GM23338 (cell line): ENCODE data around the gene SLC16A12. TPM values are rescaled to one million over a fixed set of nuclear protein-coding genes. Genes with fewer than 3 reads are reported as not detected.
"Not testable (repeated sequence)": the region's sequence is repeated elsewhere in the genome, so short reads cannot be mapped to it uniquely, and the experiment has no call there.

ENCODE experiments used
- ATAC-seq: fragments of 200-7000 bp; cut with Tn5 transposase; 3 replicates; pipeline ENCODE4 v1.9.1; 2020
- DNase-seq: peaks from one replicate; pipeline ENCODE4 v3.0.0-alpha.2; 2015; ENCODE audit warnings: low spot score
- H2AFZ ChIP-seq: fragments of 200-600 bp; sonication (generic); 2 replicates; pipeline ENCODE4 v1.8.0; 2016; ENCODE audit warnings: antibody characterized with exemption, mild to moderate bottlenecking, moderate library complexity
- H3F3A ChIP-seq: fragments of 200-600 bp; sonication (generic); replicated peaks from 2 replicates; pipeline ENCODE4 v1.8.0; 2017; ENCODE audit warnings: antibody characterized with exemption, mixed run types, low read depth
- H3K27ac ChIP-seq: fragments of 200-600 bp; sonication (generic); 2 replicates; pipeline ENCODE4 v1.6.1; 2016; ENCODE audit warnings: low read depth
- H3K27me3 ChIP-seq: fragments of 200-600 bp; sonication (generic); 2 replicates; pipeline ENCODE4 v1.8.0; 2016; ENCODE audit warnings: mild to moderate bottlenecking, mixed run types, moderate library complexity; ENCODE audit not compliant: insufficient read depth
- H3K36me3 ChIP-seq: fragments of 200-600 bp; sonication (generic); 2 replicates; pipeline ENCODE4 v1.8.0; 2016; ENCODE audit warnings: mild to moderate bottlenecking; ENCODE audit not compliant: insufficient read depth
- H3K4me1 ChIP-seq: fragments of 200-600 bp; sonication (generic); 2 replicates; pipeline ENCODE4 v1.8.0; 2016; ENCODE audit warnings: mild to moderate bottlenecking, moderate library complexity; ENCODE audit not compliant: insufficient read depth
- H3K4me2 ChIP-seq: fragments of 200-600 bp; sonication (generic); 2 replicates; pipeline ENCODE4 v1.7.1; 2017; ENCODE audit warnings: mixed run types
- H3K4me3 ChIP-seq: fragments of 200-600 bp; sonication (generic); 2 replicates; pipeline ENCODE4 v1.6.1; 2016; ENCODE audit warnings: mixed run types
- H3K79me2 ChIP-seq: fragments of 200-600 bp; sonication (generic); replicated peaks from 2 replicates; pipeline ENCODE4 v1.8.0; 2017; ENCODE audit warnings: mild to moderate bottlenecking; ENCODE audit not compliant: insufficient read depth
- H3K9me2 ChIP-seq: fragments of 200-600 bp; sonication (generic); 2 replicates; pipeline ENCODE4 v1.8.0; 2017; ENCODE audit not compliant: insufficient read depth
- H4K20me1 ChIP-seq: fragments of 200-600 bp; sonication (generic); replicated peaks from 2 replicates; pipeline ENCODE4 v1.8.0; 2017; ENCODE audit warnings: mild to moderate bottlenecking; ENCODE audit not compliant: insufficient read depth
- H3K27ac Mint-ChIP-seq: 2 replicates; pipeline ENCODE4 v1.8.0; 2020; ENCODE audit warnings: inconsistent platforms, mild to moderate bottlenecking, moderate library complexity, mixed read lengths
- H3K27me3 Mint-ChIP-seq: 3 replicates; pipeline ENCODE4 v1.8.0; 2022; ENCODE audit warnings: low read depth, mild to moderate bottlenecking, moderate library complexity, mixed read lengths, inconsistent platforms; ENCODE audit not compliant: insufficient read depth, poor library complexity
- H3K36me3 Mint-ChIP-seq: 3 replicates; pipeline ENCODE4 v1.8.0; 2021; ENCODE audit warnings: low read depth, mild to moderate bottlenecking, inconsistent platforms, moderate library complexity, mixed read lengths
- H3K4me1 Mint-ChIP-seq: 3 replicates; pipeline ENCODE4 v1.8.0; 2020; ENCODE audit warnings: mild to moderate bottlenecking, inconsistent platforms, mixed read lengths
- H3K4me3 Mint-ChIP-seq: 3 replicates; pipeline ENCODE4 v1.8.0; 2021; ENCODE audit warnings: moderate library complexity, mild to moderate bottlenecking, inconsistent platforms, mixed read lengths
- H3K9me3 Mint-ChIP-seq: 3 replicates; pipeline ENCODE4 v1.8.0; 2020; ENCODE audit warnings: moderate library complexity, mild to moderate bottlenecking, inconsistent platforms, mixed read lengths
- CREB1 ChIP-seq: fragments of 250-450 bp; sonication (Bioruptor Pico); IDR thresholded peaks from 2 replicates; pipeline ENCODE4 v1.5.0; 2020; ENCODE audit warnings: low read depth, mild to moderate bottlenecking, moderate library complexity
- EZH2 ChIP-seq: fragments of 200-600 bp; sonication (generic); IDR thresholded peaks from one replicate; pipeline ENCODE4 v1.8.0; 2017; ENCODE audit warnings: antibody characterized with exemption, mild to moderate bottlenecking, low read depth; ENCODE audit not compliant: unreplicated experiment
- EZH2phosphoT487 ChIP-seq: fragments of 200-600 bp; sonication (generic); IDR thresholded peaks from one replicate; pipeline ENCODE4 v1.8.1; 2018; ENCODE audit warnings: antibody characterized with exemption; ENCODE audit not compliant: unreplicated experiment
- JUNB ChIP-seq: IDR thresholded peaks from one replicate; pipeline ENCODE4 v1.6.1; 2016; ENCODE audit warnings: antibody characterized with exemption; ENCODE audit not compliant: unreplicated experiment
- STAT1 ChIP-seq: IDR thresholded peaks from one replicate; pipeline ENCODE4 v1.6.1; 2016; ENCODE audit warnings: antibody characterized with exemption; ENCODE audit not compliant: unreplicated experiment
- ZNF114 ChIP-seq: fragments of 250-450 bp; sonication (Bioruptor Pico); IDR thresholded peaks from 2 replicates; pipeline ENCODE4 v1.5.0; 2020; ENCODE audit warnings: mild to moderate bottlenecking, moderate library complexity
- ZNF331 ChIP-seq: fragments of 250-450 bp; sonication (Bioruptor Pico); IDR thresholded peaks from 2 replicates; pipeline ENCODE4 v1.5.0; 2020; ENCODE audit warnings: low read depth, mild to moderate bottlenecking, moderate library complexity
- polyA plus RNA-seq: library from polyadenylated mRNA; unstranded; fragments of >200 nt; fragmentation: Nextera tagmentation; extraction: Ambion mirVana; gene quantifications from 2 replicates; pipeline ENCODE4 v1.2.1, GENCODE V29; 2016
- total RNA-seq: library from RNA; depleted of rRNA; stranded (reverse); fragments of >200 nt; shearing (Covaris generic); gene quantifications from 2 replicates; pipeline ENCODE4 v1.2.3, GENCODE V29; 2014
- TF ChIP-seq, protein P1 (sequence below): IDR thresholded peaks from one replicate; pipeline ENCODE4 v1.6.1; 2018; ENCODE audit warnings: antibody characterized with exemption; ENCODE audit not compliant: unreplicated experiment
- TF ChIP-seq, protein P2 (sequence below), 2 experiments: fragments of 200-600 bp in 1 of 2; sonication (generic) in 1 of 2; conservative IDR thresholded peaks; 2 replicates each; pipeline versions ENCODE4 v1.5.1 to v1.6.1; 2016 to 2017; ENCODE audit warnings: antibody characterized with exemption in 2 of 2, low read depth in 2 of 2, mild to moderate bottlenecking in 2 of 2, moderate library complexity in 1 of 2

Gene SLC16A12
- total and polyA plus RNA-seq, 2 experiments from 2014 or later: 0.84 to 2.0 TPM

DNA sequence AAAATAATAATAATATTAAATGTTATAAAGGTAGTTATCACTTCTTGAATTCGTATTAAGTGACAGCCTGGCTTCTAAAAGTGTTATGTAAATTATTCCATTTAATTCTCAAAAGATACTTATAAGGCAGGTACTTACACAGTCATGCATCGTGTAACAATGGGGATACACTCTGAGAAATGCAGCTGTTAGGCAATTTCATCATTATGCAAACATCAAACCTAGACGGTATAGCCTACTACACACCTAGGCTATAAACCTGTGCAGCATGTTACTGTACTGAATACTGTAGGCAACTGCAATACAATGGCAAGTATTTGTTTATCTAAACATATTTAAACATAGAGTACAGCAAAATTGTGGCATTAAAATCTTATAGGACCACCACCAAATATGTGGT lies 141.5 kb downstream of the SLC16A12 start (continued):
- TF ChIP-seq, protein P1, sequence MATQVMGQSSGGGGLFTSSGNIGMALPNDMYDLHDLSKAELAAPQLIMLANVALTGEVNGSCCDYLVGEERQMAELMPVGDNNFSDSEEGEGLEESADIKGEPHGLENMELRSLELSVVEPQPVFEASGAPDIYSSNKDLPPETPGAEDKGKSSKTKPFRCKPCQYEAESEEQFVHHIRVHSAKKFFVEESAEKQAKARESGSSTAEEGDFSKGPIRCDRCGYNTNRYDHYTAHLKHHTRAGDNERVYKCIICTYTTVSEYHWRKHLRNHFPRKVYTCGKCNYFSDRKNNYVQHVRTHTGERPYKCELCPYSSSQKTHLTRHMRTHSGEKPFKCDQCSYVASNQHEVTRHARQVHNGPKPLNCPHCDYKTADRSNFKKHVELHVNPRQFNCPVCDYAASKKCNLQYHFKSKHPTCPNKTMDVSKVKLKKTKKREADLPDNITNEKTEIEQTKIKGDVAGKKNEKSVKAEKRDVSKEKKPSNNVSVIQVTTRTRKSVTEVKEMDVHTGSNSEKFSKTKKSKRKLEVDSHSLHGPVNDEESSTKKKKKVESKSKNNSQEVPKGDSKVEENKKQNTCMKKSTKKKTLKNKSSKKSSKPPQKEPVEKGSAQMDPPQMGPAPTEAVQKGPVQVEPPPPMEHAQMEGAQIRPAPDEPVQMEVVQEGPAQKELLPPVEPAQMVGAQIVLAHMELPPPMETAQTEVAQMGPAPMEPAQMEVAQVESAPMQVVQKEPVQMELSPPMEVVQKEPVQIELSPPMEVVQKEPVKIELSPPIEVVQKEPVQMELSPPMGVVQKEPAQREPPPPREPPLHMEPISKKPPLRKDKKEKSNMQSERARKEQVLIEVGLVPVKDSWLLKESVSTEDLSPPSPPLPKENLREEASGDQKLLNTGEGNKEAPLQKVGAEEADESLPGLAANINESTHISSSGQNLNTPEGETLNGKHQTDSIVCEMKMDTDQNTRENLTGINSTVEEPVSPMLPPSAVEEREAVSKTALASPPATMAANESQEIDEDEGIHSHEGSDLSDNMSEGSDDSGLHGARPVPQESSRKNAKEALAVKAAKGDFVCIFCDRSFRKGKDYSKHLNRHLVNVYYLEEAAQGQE: no peak
- no peak for TF ChIP-seq EZH2phosphoT487
- TF ChIP-seq CREB1: no peak

DNA sequence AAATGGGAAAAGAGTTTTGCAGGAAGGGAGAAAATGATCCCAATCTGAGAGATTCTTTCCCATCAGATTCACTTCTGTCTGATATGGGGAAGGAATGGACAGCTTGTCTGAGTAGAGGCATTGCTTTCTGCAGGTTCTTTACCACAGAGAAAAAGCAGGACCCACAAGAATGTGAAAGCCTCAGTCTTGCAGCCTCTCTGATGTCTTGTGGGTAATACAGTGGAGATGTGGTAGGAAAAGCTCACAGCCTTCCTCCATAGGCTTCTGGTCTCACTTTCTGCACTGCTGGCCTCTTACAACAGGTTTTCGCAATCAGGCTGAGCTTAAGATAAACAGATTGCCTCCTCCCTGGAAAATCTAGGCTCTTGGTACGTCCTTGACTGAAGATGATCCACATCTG lies 142.4 kb downstream of the SLC16A12 start:
- Histone ChIP-seq H3K27me3 (no peaks in the 10 kb centered on the region), H3K4me1 (peaks cover 8% of the 10 kb centered on the region), H4K20me1 (no peaks in the 10 kb centered on the region), H3K4me2 (peak overlapping the region; percentile 56), H2AFZ (peak overlapping the region; percentile 19; the same call in 1 of the 2 replicates), H3K27ac (no peak overlapping the region), H3K4me3 (peak overlapping the region; percentile 44), H3F3A (no peaks in the 10 kb centered on the region), H3K79me2 (no peaks in the 10 kb centered on the region), H3K36me3 (no peaks in the 10 kb centered on the region), H3K9me2 (no peaks in the 10 kb centered on the region)
- H3K27ac Mint-ChIP-seq: no peak overlapping the region
- H3K4me3 Mint-ChIP-seq: peak overlapping the region; percentile 69; the same call in 1 of the 3 replicates
- H3K36me3 Mint-ChIP-seq: peaks cover 2% of the 10 kb centered on the region; the same call in 2 of the 3 replicates
- ATAC-seq: peak; percentile 35
- H3K27me3 Mint-ChIP-seq: no peaks in the 10 kb centered on the region
- TF ChIP-seq CREB1 (no peak), ZNF114 (no peak), ZNF331 (CRISPR knock-in tag) (no peak), STAT1 (no peak), JUNB (no peak)
- DNase-seq: no peak
- peaks cover 3% of the 10 kb centered on the region; the same call in 1 of the 3 replicates for H3K9me3 Mint-ChIP-seq
- H3K4me1 Mint-ChIP-seq: peaks cover 7% of the 10 kb centered on the region; the same call in 2 of the 3 replicates

DNA sequence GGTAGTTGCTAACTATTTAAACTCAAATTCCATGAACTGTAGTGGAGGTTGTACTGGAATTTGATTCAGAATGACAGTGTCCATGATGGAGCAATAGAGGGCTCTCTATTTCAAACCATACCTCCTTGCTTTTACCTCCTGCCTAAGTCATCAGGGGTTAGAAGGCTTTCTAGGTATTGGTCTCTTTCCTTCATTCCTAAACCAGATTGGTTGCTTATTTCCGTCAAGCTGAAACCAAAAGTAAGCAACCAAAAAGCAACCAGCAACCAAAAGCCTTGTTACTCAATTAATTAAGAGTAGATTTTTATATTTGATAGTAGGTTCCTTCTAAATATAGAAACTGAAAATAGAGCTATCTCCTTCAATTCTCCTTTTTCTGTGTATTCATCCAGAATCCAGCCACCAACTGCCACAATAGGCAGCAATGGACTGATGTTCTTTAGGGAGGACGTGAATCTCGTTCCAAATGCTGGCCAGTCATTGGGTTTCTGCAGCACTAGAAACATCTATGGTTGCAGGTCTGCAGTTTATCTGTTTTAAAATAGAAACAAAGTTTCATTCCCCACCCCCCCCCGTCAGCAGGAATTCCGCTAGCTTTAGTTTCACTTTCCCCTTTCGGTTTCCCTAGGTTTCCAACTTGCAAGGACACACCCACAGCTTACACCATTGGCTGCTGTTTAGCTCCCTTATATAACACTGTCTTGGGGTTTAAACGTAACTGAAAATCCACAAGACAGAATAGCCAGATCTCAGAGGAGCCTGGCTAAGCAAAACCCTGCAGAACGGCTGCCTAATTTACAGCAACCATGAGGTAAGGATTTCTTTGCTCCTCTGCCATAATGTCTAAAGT lies 143.3 kb downstream of the SLC16A12 start, which contains the start of gene IFIT1:
Gene IFIT1, plus strand, starts transcription at position 717 of the 850 bp plus-strand sequence. Its CDS starts 90 bp downstream, at position 807.
- H3K9me3 Mint-ChIP-seq: no peaks in the 10 kb centered on the region
- TF ChIP-seq EZH2 (no peak), JUNB (no peak)
- TF ChIP-seq, protein P2, sequence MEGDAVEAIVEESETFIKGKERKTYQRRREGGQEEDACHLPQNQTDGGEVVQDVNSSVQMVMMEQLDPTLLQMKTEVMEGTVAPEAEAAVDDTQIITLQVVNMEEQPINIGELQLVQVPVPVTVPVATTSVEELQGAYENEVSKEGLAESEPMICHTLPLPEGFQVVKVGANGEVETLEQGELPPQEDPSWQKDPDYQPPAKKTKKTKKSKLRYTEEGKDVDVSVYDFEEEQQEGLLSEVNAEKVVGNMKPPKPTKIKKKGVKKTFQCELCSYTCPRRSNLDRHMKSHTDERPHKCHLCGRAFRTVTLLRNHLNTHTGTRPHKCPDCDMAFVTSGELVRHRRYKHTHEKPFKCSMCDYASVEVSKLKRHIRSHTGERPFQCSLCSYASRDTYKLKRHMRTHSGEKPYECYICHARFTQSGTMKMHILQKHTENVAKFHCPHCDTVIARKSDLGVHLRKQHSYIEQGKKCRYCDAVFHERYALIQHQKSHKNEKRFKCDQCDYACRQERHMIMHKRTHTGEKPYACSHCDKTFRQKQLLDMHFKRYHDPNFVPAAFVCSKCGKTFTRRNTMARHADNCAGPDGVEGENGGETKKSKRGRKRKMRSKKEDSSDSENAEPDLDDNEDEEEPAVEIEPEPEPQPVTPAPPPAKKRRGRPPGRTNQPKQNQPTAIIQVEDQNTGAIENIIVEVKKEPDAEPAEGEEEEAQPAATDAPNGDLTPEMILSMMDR (conservative IDR thresholded peaks at IDR 0.05; ENCODE audit: low read depth in 2 of 2): peak in 1 of 2 experiments; percentile 23; a peak in 2 of 4 replicates
- no peaks in the 10 kb centered on the region for H3K9me2 ChIP-seq
- no peaks in the 10 kb centered on the region for H3K36me3 ChIP-seq
- H3K4me2 ChIP-seq: peak within 1 kb of the TSS; percentile 56
- ATAC-seq (peak; percentile 95), DNase-seq (peak; percentile 81)
- no peaks in the 10 kb centered on the region for H3F3A ChIP-seq
- peak within 1 kb of the TSS; percentile 44 for H3K4me3 ChIP-seq
- peak within 1 kb of the TSS; percentile 68; the same call in 1 of the 2 replicates for H3K27ac Mint-ChIP-seq
- H3K27ac ChIP-seq: peak within 1 kb of the TSS; percentile 34; the same call in 1 of the 2 replicates
- H4K20me1 ChIP-seq: no peaks in the 10 kb centered on the region
- H3K27me3 Mint-ChIP-seq: no peaks in the 10 kb centered on the region
- peak within 1 kb of the TSS; percentile 19; the same call in 1 of the 2 replicates for H2AFZ ChIP-seq
- H3K4me1 ChIP-seq: peaks cover 8% of the 10 kb centered on the region
- H3K4me1 Mint-ChIP-seq: peaks cover 7% of the 10 kb centered on the region; the same call in 2 of the 3 replicates
- no peaks in the 10 kb centered on the region for H3K79me2 ChIP-seq
- H3K4me3 Mint-ChIP-seq: peak within 1 kb of the TSS; percentile 69
- no peaks in the 10 kb centered on the region; the same call in 2 of the 3 replicates for H3K36me3 Mint-ChIP-seq
- H3K27me3 ChIP-seq: no peaks in the 10 kb centered on the region

DNA sequence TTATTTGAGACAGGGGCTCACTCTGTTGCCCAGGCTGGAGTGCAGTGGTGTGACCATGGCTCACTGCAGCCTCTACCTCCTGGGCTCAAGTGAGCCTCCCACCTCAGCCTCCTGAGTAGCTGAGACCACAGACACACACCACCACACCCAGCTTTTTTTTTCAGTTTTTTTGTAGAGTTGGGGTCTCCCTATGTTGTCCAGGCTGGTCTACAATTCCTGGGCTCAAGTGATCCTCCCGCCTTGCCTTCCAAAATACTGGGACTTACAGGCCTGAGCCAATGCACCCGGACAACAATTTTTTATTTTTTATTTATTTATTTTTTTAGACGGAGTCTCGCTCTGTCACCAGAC lies 144.2 kb downstream of the SLC16A12 start:
- H3K27me3 Mint-ChIP-seq, H3K27ac Mint-ChIP-seq, H3K36me3 Mint-ChIP-seq, H3K27ac ChIP-seq, H3K4me1 ChIP-seq, H3K4me2 ChIP-seq, H3K79me2 ChIP-seq, H3K4me3 ChIP-seq, H4K20me1 ChIP-seq, DNase-seq, H3K9me2 ChIP-seq, H3K4me1 Mint-ChIP-seq, H3K36me3 ChIP-seq, H2AFZ ChIP-seq, H3K27me3 ChIP-seq, ATAC-seq, H3K9me3 Mint-ChIP-seq, H3F3A ChIP-seq, H3K4me3 Mint-ChIP-seq: not testable (repeated sequence)
